NCI-H460 (cell line): Measurements from ENCODE around the gene NAP1L4. TPM values are rescaled to one million over a fixed set of nuclear protein-coding genes. Genes with fewer than 3 reads are reported as not detected.

ENCODE experiments used
- DNase-seq: peaks from one replicate; pipeline ENCODE4 v3.0.0-alpha.2; 2016; ENCODE audit warnings: low read depth; ENCODE audit errors: extremely low read depth
- total RNA-seq: library from RNA; depleted of rRNA; stranded (reverse); fragments of >200 nt; shearing (Covaris generic); gene quantifications from 2 replicates; pipeline ENCODE4 v1.2.3, GENCODE V29; 2014

Gene NAP1L4
- total RNA-seq, 1 experiment from 2014 or later, result 69.7 TPM

DNA sequence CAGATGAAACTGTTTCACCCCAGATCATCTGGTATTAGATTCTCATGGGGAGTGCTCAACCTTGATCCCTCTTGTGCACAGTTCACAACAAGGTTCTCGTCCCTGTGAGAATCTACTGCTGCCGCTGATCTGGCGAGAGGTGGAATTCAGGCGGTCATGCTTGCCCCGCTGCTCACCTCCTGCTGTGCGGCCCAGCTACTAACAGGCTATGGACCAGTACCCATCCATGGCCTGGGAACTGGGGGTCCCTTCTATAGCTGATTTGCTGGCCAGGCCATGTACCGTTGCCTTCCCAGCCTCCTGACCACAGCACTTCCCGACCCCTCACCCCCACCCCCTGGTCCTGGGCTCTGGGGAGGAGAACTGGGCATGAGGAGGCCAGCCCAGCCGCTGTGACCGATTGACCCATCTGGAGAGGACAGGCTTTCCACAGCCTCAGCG, 65.5 kb downstream of the NAP1L4 start:
- DNase-seq, result no peak

DNA sequence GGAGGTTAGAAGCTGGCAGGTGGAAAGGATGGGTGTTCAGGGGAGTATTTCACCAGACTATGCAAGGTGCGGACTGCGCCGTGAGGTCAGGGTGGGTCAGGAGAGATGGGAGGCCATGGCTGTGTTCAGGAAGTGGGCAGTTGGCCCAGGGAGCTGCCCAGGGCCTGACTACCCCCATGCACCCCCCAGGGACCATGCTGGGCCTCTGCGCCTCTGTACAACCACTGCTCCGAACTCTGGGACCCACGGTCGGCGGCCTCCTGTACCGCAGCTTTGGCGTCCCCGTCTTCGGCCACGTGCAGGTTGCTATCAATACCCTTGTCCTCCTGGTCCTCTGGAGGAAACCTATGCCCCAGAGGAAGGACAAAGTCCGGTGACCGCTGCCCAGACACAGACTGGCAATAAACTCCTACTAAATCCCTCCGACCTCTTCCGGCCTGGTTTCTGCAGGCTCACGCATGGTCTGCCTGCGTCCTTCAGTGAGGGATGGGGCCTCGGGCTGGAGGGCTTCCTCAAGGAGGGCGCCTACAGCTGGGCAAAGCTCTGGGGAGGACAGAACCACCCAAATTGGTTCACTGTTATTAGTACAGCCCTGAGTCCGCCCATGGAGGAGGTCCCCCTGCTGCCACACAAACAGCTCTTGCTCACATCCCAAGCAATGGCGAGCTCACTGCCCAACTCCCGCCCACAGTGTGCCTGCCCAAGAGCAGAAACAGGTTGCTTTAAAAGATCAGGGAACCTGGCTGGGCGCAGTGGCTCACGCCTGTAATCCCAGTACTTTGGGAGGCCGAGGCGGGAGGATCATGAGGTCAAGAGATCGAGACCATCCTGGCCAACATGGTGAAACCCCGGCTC, 67.1 kb downstream of the NAP1L4 start:
- no peak for DNase-seq

DNA sequence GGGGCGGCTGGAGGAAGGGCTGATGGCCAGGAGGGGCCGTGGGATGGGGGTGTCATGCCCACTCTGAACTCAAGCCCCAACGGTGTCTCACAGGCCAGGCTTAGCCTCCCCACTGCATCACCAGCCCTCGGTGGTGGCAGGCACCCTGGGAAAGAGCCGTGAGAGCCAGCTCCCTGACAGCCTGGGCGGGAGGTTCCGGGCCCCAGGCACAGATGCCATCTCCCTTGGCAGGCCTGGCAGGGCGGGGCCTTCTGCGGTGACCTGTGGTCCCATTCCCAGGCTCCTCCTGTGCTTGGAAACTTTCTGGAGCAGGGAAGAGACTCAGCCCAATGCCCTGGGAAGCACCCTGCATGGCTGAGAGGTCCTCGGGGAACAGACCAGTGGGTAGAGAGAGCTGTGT, 67.7 kb downstream of the NAP1L4 start:
- no peak for DNase-seq

DNA sequence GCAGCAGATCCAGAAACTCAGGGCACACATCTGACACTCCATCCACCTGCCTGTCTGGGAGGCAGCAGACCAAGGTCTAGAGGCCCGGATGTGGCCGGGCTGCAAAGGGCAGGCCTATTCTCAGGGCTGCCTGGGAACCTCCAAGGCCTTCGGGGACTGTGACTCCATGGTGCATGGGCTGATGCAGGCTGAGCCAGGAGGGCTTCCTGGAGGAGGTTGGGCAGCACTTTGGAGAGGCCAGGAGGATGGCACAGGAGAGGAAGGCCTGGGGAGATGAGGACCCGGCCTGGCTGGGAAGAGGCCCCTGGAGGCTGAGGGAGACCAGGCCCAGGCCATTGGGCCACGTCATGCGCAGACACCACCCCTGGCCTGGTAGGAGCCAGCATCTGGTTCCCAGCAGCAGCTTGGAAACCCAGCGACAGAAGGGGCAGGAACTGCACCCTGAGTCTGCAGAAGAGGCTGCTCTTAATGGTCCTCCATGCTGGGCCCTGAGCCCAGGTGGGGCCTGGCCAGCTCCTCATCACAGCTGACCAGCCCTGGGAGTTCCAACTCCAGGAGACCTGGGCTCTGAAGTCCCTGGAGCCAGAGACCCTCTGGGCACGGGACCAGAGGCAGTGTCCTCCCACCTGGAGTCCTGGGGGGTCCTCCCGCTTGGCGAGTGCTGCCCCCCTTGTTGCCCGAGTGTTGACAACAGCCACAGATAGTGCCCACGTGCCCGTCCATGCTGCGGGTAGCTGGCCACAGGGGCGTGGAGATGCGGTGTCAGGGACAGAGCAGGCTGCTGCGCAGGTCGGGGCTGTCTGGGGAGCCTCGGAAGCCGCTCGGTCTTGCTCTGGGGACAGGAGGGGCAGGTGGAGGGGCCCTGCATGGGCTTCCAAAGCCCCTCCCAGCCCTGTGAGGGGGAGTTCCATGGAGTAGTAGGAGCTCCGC, 68.4 kb downstream of the NAP1L4 start:
- DNase-seq, result no peak

DNA sequence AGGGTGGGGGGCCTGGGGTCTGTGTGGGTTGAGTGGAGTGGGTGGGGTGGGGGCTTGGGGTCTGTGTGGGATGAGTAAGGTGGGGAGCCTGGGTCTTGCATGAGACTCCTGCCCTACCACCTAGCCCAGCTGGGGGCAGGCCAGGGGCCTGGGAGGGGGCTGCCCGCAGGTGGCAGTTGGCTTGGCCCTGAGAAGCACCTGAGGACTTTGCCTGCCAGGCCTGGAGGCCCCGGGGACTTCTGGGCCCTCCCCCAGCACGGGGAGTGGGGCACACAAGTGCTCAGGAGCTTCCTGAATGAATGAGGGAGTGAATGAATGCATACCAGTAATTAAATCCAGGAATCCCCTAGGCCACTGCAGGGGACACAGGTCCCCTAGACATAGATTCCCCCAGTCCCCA, 69.5 kb downstream of the NAP1L4 start:
- DNase-seq, result no peak

DNA sequence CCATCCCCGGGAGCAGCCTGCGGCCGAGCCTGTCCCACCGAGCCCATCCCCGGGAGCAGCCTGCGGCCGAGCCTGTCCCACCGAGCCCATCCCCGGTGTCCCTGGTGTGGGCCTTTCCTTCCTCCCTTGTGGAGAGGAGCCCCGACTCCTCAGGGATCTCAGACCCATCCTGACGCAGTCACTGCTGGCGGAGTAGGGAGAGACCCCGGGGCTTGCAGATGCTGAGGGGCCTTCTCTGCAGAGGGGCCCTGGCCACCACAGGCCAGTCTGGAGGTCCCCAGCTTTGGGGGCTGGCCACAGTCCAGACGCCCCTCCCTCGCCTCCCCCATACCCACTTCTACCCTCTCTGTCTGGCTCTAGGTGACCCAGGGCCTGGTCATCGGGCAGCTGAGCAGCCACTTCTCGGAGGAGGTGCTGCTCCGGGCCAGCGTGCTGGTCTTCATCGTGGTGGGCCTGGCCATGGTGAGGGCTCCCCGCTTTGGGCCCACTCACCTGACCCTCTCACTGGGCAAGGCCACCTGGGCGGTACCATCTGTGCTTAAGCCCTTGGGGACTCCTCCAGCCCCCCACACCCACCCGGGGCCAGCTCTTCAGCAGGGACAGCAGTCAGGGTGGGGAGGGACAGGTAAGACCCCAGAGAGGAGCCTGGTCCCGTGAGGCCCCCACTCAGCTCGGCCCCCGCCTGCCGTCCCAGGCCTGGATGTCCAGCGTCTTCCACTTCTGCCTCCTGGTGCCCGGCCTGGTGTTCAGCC, 70.2 kb downstream of the NAP1L4 start:
- DNase-seq, result no peak

DNA sequence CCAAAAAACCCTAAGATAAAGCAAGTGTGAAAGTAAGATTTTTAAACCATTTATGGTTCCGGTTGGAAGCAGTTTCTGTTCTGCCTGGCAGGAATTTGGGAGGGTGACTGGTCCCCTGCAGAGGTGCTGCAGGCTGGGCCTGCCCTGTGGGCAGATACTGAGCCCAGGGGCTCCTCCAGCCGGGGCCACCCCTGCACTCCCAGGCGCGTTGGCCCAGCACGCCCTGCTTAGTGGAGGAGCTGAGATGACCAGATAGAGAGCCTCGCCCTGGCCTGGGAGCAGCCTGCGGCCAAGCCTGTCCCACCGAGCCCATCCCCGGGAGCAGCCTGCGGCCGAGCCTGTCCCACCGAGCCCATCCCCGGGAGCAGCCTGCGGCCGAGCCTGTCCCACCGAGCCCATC, 70.9 kb downstream of the NAP1L4 start:
- DNase-seq, result no peak

DNA sequence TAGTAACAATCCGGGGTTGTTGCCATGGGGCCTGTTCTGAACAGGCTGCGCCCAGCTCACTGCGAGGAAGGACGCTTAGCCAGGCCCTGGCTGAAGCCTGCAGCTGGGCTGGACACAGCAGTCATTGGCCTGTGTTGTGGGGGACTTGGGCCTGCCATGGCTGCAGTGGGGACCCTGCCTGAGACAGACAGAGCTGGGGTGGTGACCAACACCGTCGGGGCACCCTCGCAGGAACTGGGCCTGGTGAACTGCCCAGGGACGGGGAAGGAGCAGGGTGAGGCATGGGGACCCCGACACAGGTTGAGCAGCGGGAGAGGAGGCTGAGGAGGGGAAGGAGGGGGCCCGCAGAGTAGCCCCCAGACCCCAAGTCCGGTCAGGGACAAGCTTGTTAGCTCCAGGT, 71.8 kb downstream of the NAP1L4 start:
- no peak for DNase-seq

DNA sequence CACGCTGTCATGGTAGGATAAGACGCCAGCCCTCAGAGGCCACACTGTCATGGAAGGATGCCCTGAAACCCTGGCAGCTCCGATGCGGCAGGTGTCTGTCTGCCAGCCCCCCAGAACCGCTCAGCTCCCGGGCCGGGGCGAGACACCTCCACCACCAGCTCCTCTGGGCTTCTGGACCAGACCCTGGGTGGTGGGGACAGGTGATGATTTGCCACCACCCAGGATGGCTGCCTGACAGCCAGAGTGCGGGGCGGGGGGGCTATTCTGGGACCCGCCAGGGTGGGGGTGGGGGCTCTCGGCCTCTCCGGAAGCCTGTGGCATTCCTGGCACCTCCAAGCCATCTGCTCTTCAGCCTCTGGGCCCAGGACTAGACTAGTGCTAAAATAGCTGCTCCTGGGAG, 72.3 kb downstream of the NAP1L4 start:
- no peak for DNase-seq

DNA sequence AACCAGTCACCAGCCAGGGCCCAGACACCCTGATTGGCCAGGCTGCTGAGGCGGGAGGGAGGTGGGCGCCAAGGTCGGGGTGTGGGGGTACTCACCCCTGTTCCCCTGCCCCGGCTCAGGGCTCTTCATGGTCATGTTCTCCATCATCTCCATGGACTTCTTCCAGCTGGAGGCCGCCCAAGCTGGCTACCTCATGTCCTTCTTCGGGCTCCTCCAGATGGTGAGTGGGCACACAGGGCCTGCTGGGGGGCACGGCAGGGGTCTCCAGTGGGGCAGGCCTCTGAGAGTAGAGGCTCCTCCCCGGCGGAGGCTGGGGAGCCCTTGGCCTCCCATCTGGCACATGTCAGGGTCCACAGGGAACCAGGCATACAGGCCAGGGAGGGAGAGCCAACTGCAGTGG, 72.9 kb downstream of the NAP1L4 start:
- no peak for DNase-seq

DNA sequence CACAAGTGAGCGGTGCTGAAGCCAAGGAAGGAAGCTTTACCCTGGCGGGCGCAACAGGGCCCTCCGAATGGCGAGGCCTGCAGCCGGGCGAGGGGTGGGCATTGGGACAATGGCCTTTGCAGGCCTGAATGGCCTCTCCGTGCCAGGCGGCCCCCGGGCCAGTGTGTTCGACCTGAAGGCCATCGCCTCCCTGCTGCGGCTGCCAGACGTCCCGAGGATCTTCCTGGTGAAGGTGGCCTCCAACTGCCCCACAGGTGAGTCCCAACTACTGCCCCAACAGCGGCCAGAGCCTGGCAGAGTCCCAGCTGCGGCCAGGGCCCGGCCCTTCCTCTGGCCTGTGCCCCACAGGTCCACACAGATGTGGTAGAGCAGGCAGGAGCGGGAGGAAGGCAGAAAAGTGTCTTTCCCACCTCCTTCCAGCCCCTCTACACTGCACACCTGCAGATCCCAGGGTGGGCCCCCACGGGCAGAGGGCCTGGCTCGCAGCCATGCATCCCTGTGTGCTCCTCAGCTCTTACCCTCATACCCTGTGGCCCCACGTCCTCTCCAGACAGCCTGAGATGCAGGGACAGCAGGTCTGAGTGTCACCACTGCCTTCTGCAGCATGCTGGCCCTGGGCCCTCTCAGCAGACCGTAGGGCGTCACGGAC, 74.2 kb downstream of the NAP1L4 start:
- no peak for DNase-seq

DNA sequence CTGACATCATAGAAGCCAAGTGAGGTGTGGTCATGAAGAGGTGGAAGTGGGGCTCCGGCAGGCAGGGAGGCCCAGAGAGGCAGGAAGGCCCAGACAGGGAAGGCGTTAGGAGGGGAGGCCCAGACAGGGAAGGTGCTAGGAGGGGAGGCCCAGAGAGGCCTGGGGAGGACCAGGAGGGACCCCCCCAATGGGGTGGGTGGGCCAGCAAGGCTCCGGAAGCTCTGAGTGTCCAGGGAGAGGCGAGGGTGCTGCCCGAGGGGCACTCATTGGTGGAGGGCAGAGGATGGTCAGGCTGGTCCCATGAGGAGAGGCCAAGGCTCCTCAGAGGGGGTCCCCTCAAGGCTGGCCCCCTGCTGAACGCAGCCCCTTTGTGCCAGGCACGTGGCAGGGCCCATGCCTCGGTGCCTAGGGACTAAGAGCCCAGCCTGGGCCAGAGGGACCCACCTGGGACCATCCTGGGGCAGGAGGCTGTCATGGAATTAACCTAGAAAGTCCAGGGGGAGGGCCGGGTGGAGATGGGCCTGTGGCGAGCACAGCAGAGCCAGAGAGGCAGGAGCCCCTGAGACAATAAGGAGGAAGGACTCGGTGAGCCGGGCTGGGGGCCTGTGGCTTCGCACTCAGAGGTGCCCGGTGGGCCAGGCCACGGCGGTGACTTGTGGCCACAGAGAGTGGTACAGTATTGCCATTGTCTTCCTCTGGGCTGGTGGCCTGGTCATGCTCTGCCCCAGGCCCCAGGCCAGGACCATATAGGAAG, 75.1 kb downstream of the NAP1L4 start:
- no peak for DNase-seq

DNA sequence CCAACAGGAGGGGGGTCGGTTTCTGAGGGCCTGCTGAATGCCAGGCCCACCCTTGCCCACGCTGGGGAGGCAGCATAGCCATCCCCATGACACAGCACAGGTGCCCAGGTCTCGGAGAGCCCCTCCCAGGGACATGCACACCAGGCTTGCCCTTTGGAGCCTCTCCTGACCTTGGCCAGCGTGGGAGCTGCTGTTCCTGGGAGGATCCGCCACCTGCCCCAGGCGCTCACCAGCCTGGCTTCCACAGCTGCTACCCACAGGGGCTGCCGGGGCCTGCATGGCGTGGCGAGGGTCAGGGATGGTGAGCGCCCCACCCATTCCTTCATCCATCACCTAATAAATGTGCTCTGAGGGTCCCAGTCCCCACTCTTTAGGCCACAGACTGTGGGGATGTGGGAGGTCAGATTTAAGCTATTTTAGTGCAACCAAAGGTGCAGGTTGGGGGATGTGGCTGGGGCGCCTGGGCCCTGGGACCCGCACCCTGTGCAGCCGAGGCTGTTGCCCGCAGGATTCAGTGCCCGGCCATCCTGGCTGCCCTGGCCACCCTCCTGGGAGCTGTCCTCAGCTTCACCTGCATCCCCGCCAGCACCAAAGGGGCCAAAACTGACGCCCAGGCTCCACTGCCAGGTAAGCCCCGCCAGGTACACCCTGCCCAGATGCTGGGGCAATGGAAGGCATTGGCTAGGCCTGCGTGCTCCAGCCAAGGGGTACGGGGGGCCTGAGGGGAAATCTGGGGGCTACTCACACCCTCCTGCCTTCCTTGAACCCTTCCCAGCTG, 75.8 kb downstream of the NAP1L4 start:
- DNase-seq, result no peak

DNA sequence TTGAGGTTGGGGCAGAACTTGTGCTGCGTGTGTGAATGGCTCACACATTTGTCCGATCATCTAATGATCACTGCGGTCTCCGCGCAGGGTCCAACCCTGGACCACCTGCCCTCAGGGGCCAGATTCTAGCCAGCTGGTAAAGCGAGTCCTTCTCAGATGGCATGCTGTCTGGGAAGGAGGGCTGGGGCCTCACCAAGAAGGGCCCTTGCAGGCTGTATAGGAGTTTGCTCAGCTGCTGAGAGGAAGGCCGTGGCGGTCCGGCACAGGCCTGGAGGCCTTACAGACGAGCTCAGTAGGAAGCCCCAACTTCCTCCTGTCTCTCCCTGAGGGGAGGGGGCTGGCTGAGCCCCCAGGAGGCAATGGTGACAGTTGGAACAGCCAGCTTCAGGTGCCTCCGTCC, 76.7 kb downstream of the NAP1L4 start:
- DNase-seq, result no peak

DNA sequence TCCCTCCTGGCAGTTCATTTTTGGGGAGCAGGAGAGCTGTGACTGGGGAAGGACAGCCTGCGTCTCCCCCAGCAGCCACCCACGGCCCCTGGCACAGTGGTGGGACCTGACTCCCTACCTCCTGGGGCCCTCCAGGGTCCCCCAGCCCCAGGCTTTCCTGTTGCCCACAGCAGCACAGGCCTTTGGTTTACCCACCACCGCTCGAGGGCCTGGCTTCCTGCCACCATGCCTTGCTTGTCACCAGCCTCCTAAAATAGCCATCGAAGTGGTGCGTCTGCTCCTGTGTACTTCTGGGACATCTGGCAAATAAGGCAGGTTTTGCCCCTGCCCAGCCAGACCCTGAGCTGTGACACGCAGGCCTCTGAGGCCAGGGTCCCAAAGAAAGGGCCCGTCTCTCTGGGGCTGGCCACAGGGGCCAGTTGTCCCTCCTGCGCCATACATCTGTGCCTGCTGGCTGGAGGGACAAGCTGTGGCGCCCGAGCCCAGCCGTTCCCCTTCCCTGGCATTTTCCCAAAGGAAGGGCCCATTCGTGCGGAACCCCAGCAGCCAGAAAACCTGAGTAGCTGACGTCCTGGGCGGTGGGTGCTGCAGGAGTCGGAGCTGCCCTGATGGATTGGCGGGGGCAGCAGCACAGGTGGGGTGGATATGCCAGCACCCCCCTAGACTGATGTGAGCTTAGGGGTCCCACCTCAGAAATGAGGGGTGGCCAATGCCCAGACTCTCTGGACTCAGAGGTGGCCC, 77.5 kb downstream of the NAP1L4 start:
- no peak for DNase-seq

DNA sequence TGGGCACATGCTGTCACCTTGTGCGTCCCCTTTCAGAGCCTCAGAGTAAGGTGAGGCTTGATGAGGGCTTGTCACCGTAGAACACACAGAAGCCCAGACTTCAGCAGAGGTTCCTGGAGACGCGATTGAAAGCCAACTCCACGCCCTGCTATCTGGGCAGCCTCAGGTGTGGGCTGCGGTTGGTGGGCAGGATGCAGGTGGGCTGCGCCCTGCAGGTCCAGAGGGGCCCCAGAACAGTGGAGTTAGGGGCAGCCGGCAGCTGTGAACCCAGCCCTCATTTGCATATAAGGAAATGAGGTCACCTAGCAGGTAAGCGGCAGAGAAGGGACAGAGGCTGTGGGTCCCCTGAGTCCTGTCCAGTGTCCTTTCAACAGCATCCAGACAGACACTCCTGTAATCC, 78.4 kb downstream of the NAP1L4 start:
- no peak for DNase-seq

DNA sequence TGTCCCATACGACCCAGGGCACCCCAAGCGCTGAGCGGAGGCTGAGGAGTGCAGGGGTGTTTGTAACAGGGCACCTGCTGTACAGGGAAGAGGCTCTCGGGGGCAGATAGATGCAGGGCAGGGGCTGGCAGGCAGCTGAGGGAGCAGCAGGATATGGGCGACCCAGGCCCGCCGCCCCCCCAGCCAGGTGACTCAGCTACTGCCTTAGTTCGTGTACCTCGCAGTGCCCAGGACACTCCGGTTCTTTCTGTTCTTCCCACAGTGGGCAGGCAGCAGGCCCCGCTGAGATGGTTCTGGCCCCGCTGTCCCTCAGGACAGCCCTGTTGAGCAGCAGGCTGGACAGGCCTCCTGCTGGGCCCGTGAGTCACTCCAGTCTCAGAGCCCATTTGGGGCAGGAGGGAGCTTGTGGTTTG, 79.1 kb downstream of the NAP1L4 start:
- no peak for DNase-seq

DNA sequence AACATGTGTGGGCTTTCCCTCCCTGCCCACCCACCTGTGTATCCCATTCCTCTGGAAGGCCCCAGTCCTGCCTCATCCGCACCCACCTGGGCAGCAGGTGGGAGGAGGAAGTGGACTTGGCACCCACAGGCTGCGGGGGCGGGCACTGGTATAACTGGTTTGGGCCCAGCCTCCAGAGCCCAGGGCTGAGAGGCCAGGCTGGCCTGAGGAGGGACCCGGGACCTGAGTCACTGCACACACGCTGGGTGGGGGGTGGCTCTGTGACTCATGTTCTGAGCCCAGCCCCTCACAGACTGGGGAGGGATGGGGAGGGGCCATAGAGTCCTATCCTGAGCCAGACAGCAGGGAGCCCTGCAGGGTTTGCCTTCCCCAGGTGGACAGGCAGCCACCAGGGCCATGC, 79.6 kb downstream of the NAP1L4 start:
- DNase-seq, result no peak
